ENCODE data around the gene ARHGAP20. TPM values are rescaled to one million over a fixed set of nuclear protein-coding genes. Genes with fewer than 3 reads are reported as not detected.

Gene ARHGAP20
- total RNA-seq, 1 experiment from 2014 or later = 0.04 TPM

DNA sequence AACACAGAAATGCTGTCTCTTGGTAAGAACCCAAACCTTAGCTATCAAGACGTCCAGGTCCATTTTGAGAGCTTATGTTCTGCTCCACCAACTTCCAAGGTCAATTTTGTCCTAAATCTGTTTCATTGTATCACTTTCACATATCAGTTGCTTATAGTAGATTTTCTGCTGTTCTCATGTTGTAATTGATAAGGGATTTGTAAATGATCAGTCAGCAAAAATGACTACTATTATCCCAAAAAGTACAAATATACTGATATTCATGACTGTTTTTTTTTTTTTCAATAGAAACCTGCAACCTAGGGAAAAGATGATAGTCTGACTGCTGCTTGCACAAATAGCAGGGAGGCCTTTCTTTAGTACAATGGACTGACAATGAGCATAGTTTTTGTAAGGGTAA lies 128.1 kb downstream of the ARHGAP20 start:
- Histone ChIP-seq H2BK15ac (ENCODE audit: low read depth, low read length) (no peak overlapping the region), H3K27me3 (ENCODE audit: insufficient read depth, low read length) (no peaks in the 10 kb centered on the region)
- no peaks in the 10 kb centered on the region for H3K4me1 Mint-ChIP-seq

More for the DNA sequence above, 128.1 kb downstream of the ARHGAP20 start:
- no peak overlapping the region for H2AK5ac ChIP-seq (ENCODE audit: insufficient read length, low read length)
- H3K27ac ChIP-seq (ENCODE audit: insufficient read length, low read depth, low read length) = no peak overlapping the region
- H2BK120ac ChIP-seq (ENCODE audit: low read depth, low read length, poor library complexity, severe bottlenecking) = no peak overlapping the region
- H4K8ac ChIP-seq (replicated peaks; ENCODE audit: insufficient read length, low read depth, low read length) = no peak overlapping the region
- Mint-ChIP-seq H3K27me3 (ENCODE audit: low read depth) (no peaks in the 10 kb centered on the region), H3K4me3 (no peak overlapping the region), H3K9me3 (no peaks in the 10 kb centered on the region), H3K27ac (no peak overlapping the region), H3K36me3 (ENCODE audit: insufficient read depth in 1 of 3, low read depth in 3 of 3) (no peaks in the 10 kb centered on the region)
- H4K20me1 ChIP-seq (ENCODE audit: control insufficient read depth, insufficient read depth, insufficient read length) = no peaks in the 10 kb centered on the region
- no peak overlapping the region for H3K56ac ChIP-seq (ENCODE audit: insufficient read length, low read depth, low read length)
- WGBS (ENCODE audit: extremely low coverage, insufficient read length, low lambda C conversion rate) = no CpG with 5 or more reads among the region's 1 CpG
- no peak overlapping the region for H2BK20ac ChIP-seq (ENCODE audit: low read depth, low read length, poor library complexity, severe bottlenecking)
- no peak overlapping the region for H3T11ph ChIP-seq (ENCODE audit: low read length)
- DNase-seq = no peak
- no peak overlapping the region for H3K23ac ChIP-seq (ENCODE audit: insufficient read length, low read depth, low read length)
- no peak overlapping the region for H3K4ac ChIP-seq (ENCODE audit: low read depth, low read length)
- H3K4me1 ChIP-seq (ENCODE audit: insufficient read depth, low read length) = no peaks in the 10 kb centered on the region
- no peaks in the 10 kb centered on the region for H3K79me1 ChIP-seq (ENCODE audit: insufficient read depth, low read depth, low read length, poor library complexity, severe bottlenecking)
- H3K18ac ChIP-seq (ENCODE audit: insufficient read length, low read depth, low read length) = no peak overlapping the region
- H4K91ac ChIP-seq (ENCODE audit: insufficient read length, low read depth, low read length) = no peak overlapping the region
- no peak overlapping the region for H2BK5ac ChIP-seq (ENCODE audit: insufficient read length, low read length)
- H3K9me3 ChIP-seq (ENCODE audit: control insufficient read depth, low read depth, low read length) = no peaks in the 10 kb centered on the region
- no peak overlapping the region for H3K4me2 ChIP-seq (ENCODE audit: insufficient read depth, insufficient read length, low read length)
- no peak overlapping the region for H4K5ac ChIP-seq (ENCODE audit: insufficient read length, low read depth, low read length)
- TF ChIP-seq, protein P1, sequence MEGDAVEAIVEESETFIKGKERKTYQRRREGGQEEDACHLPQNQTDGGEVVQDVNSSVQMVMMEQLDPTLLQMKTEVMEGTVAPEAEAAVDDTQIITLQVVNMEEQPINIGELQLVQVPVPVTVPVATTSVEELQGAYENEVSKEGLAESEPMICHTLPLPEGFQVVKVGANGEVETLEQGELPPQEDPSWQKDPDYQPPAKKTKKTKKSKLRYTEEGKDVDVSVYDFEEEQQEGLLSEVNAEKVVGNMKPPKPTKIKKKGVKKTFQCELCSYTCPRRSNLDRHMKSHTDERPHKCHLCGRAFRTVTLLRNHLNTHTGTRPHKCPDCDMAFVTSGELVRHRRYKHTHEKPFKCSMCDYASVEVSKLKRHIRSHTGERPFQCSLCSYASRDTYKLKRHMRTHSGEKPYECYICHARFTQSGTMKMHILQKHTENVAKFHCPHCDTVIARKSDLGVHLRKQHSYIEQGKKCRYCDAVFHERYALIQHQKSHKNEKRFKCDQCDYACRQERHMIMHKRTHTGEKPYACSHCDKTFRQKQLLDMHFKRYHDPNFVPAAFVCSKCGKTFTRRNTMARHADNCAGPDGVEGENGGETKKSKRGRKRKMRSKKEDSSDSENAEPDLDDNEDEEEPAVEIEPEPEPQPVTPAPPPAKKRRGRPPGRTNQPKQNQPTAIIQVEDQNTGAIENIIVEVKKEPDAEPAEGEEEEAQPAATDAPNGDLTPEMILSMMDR (conservative IDR thresholded peaks at IDR 0.05) = no peak
- H3K79me2 ChIP-seq (ENCODE audit: insufficient read depth, low read length) = no peaks in the 10 kb centered on the region
- no peak overlapping the region for H2AFZ ChIP-seq (ENCODE audit: low read length)
- no peak overlapping the region for H3K9ac ChIP-seq (ENCODE audit: extremely low read depth, insufficient read length, low read length)
- no peak overlapping the region for H3K14ac ChIP-seq (ENCODE audit: insufficient read depth, low read length)
- H3K23me2 ChIP-seq (ENCODE audit: insufficient read length, low read depth, low read length, poor library complexity, severe bottlenecking) = no peaks in the 10 kb centered on the region
- H2BK12ac ChIP-seq (ENCODE audit: insufficient read length, low read depth, low read length) = no peak overlapping the region

All from H9 (cell line).